A549 (cell line): ENCODE data around the gene C17orf78.

ENCODE experiments used
- BHLHE40 ChIP-seq: IDR thresholded peaks from 2 replicates; pipeline ENCODE4 v1.6.1; 2012; ENCODE audit warnings: low read depth, low read length, inconsistent platforms
- EP300 ChIP-seq, 2 experiments: fragments of >200 bp; sonication (Bioruptor Twin); formaldehyde crosslinking; IDR thresholded peaks; 2 replicates in 1 of 2; 3 replicates in 1 of 2; pipeline ENCODE4 v1.6.1; 2016 to 2017
- ESRRA ChIP-seq: fragments of 150-350 bp; IDR thresholded peaks from 2 replicates; pipeline ENCODE4 v1.6.1; 2014; ENCODE audit warnings: mild to moderate bottlenecking, low read length, borderline replicate concordance
- FOSL2 ChIP-seq, 2 experiments: fragments of 450-650 bp in 1 of 2; fragments of >200 bp in 1 of 2; sonication (Bioruptor Twin) in 1 of 2; formaldehyde crosslinking; IDR thresholded peaks; 2 replicates each; pipeline versions ENCODE4 v1.5.0 to v1.6.1; 2016 to 2020; ENCODE audit warnings: mild to moderate bottlenecking in 1 of 2, moderate library complexity in 1 of 2
- HDAC2 ChIP-seq: fragments of 200-600 bp; sonication (generic); IDR thresholded peaks from 2 replicates; pipeline ENCODE4 v1.6.1; 2016
- PHF8 ChIP-seq: fragments of 200-600 bp; sonication (generic); IDR thresholded peaks from 2 replicates; pipeline ENCODE4 v1.6.1; 2016; ENCODE audit warnings: low read depth, mild to moderate bottlenecking, antibody characterized with exemption, moderate library complexity, borderline replicate concordance
- POLR2A ChIP-seq: IDR thresholded peaks from 2 replicates; pipeline ENCODE4 v1.6.1; 2012; ENCODE audit warnings: mild to moderate bottlenecking, low read length
- RFX5 ChIP-seq: fragments of 450-650 bp; IDR thresholded peaks from 2 replicates; pipeline ENCODE4 v1.7.1; 2014; ENCODE audit warnings: antibody characterized with exemption, mild to moderate bottlenecking, moderate library complexity
- TF ChIP-seq, protein P1 (sequence below): fragments of >200 bp; sonication (Bioruptor Twin); formaldehyde crosslinking; IDR thresholded peaks from 3 replicates; pipeline ENCODE4 v1.5.1; 2016
- TF ChIP-seq, protein P2 (sequence below): fragments of 200-600 bp; sonication (generic); IDR thresholded peaks from 2 replicates; pipeline ENCODE4 v1.6.1; 2016; ENCODE audit warnings: antibody characterized with exemption, mild to moderate bottlenecking, moderate library complexity

DNA sequence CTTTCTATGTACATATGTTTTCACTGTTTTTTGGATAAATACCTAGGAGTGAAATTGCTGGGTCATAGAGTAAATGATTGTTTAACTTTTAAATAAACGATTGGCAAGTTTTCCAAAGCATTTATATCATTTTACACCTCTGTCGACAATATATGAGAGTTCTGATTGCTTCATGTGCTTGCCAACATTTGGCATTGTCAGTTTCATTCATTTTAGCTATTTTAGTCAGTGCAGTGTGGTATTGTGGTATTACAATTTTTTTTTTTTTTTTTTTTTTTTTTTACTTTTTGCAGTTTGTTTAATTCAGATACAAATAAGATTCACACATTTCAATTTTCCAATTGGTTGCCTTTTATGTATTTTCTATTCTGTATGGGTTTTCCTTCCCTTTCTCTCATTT is 56.9 kb downstream of the C17orf78 start:
- no peak for TF ChIP-seq PHF8
- TF ChIP-seq, protein P1, sequence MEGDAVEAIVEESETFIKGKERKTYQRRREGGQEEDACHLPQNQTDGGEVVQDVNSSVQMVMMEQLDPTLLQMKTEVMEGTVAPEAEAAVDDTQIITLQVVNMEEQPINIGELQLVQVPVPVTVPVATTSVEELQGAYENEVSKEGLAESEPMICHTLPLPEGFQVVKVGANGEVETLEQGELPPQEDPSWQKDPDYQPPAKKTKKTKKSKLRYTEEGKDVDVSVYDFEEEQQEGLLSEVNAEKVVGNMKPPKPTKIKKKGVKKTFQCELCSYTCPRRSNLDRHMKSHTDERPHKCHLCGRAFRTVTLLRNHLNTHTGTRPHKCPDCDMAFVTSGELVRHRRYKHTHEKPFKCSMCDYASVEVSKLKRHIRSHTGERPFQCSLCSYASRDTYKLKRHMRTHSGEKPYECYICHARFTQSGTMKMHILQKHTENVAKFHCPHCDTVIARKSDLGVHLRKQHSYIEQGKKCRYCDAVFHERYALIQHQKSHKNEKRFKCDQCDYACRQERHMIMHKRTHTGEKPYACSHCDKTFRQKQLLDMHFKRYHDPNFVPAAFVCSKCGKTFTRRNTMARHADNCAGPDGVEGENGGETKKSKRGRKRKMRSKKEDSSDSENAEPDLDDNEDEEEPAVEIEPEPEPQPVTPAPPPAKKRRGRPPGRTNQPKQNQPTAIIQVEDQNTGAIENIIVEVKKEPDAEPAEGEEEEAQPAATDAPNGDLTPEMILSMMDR: no peak
- no peak for TF ChIP-seq ESRRA
- TF ChIP-seq, protein P2, sequence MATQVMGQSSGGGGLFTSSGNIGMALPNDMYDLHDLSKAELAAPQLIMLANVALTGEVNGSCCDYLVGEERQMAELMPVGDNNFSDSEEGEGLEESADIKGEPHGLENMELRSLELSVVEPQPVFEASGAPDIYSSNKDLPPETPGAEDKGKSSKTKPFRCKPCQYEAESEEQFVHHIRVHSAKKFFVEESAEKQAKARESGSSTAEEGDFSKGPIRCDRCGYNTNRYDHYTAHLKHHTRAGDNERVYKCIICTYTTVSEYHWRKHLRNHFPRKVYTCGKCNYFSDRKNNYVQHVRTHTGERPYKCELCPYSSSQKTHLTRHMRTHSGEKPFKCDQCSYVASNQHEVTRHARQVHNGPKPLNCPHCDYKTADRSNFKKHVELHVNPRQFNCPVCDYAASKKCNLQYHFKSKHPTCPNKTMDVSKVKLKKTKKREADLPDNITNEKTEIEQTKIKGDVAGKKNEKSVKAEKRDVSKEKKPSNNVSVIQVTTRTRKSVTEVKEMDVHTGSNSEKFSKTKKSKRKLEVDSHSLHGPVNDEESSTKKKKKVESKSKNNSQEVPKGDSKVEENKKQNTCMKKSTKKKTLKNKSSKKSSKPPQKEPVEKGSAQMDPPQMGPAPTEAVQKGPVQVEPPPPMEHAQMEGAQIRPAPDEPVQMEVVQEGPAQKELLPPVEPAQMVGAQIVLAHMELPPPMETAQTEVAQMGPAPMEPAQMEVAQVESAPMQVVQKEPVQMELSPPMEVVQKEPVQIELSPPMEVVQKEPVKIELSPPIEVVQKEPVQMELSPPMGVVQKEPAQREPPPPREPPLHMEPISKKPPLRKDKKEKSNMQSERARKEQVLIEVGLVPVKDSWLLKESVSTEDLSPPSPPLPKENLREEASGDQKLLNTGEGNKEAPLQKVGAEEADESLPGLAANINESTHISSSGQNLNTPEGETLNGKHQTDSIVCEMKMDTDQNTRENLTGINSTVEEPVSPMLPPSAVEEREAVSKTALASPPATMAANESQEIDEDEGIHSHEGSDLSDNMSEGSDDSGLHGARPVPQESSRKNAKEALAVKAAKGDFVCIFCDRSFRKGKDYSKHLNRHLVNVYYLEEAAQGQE: no peak
- TF ChIP-seq RFX5: no peak
- no peak for TF ChIP-seq POLR2A
- no peak for TF ChIP-seq FOSL2 (IDR thresholded peaks at IDR 0.05)
- no peak for TF ChIP-seq FOSL2 (CRISPR knock-in tag; IDR thresholded peaks at IDR 0.05)
- no peak for TF ChIP-seq EP300 (IDR thresholded peaks at IDR 0.05)
- no peak for TF ChIP-seq BHLHE40
- no peak for TF ChIP-seq HDAC2
